Loucy (cell line): ENCODE results near the gene EPB41L1.

Experiments
- H2AFZ ChIP-seq: fragments of 200-600 bp; sonication (generic); 2 replicates; pipeline ENCODE4 v1.6.0; 2016; ENCODE audit warnings: antibody characterized with exemption, mild to moderate bottlenecking, low read length, moderate library complexity
- H3F3A ChIP-seq: fragments of 200-600 bp; 2 replicates; pipeline ENCODE4 v1.6.0; 2016; ENCODE audit warnings: antibody characterized with exemption, low read depth, mild to moderate bottlenecking
- H3K27me3 ChIP-seq: fragments of 200-600 bp; sonication (generic); 2 replicates; pipeline ENCODE4 v1.6.1; 2014; ENCODE audit warnings: low read length, mild to moderate bottlenecking; ENCODE audit not compliant: insufficient read depth, poor library complexity, severe bottlenecking
- H3K36me3 ChIP-seq: fragments of 200-600 bp; sonication (generic); 2 replicates; pipeline ENCODE4 v1.6.1; 2016; ENCODE audit warnings: low read length; ENCODE audit not compliant: insufficient read depth
- H3K4me1 ChIP-seq: fragments of 200-600 bp; sonication (generic); 2 replicates; pipeline ENCODE4 v1.5.1; 2014; ENCODE audit warnings: low read length, mild to moderate bottlenecking; ENCODE audit not compliant: insufficient read depth, poor library complexity, severe bottlenecking
- H3K4me2 ChIP-seq: fragments of 200-600 bp; sonication (generic); 2 replicates; pipeline ENCODE4 v1.6.0; 2014; ENCODE audit warnings: antibody characterized with exemption, low read length, low read depth, mild to moderate bottlenecking; ENCODE audit not compliant: poor library complexity, severe bottlenecking
- H3K4me3 ChIP-seq: fragments of 200-600 bp; sonication (generic); 2 replicates; pipeline ENCODE4 v1.5.1; 2014; ENCODE audit warnings: low read length, mild to moderate bottlenecking, mixed read lengths; ENCODE audit not compliant: poor library complexity, severe bottlenecking
- H3K79me2 ChIP-seq: fragments of 200-600 bp; sonication (generic); 2 replicates; pipeline ENCODE4 v1.6.1; 2014; ENCODE audit warnings: low read length; ENCODE audit not compliant: insufficient read depth
- H3K9ac ChIP-seq: fragments of 200-600 bp; sonication (generic); 2 replicates; pipeline ENCODE4 v1.6.0; 2014; ENCODE audit warnings: mild to moderate bottlenecking, low read depth, low read length, moderate library complexity; ENCODE audit not compliant: poor library complexity, severe bottlenecking
- H3K9me2 ChIP-seq: fragments of 200-600 bp; sonication (generic); replicated peaks from 2 replicates; pipeline ENCODE4 v1.6.1; 2016; ENCODE audit warnings: low read depth, low read length, mixed read lengths
- H3K9me3 ChIP-seq: fragments of 200-600 bp; sonication (generic); 2 replicates; pipeline ENCODE4 v1.6.1; 2014; ENCODE audit warnings: mild to moderate bottlenecking, antibody characterized with exemption, low read length, low read depth; ENCODE audit not compliant: insufficient read depth
- H4K20me1 ChIP-seq: fragments of 200-600 bp; sonication (generic); 2 replicates; pipeline ENCODE4 v1.6.0; 2014; ENCODE audit warnings: antibody characterized with exemption, low read length, mild to moderate bottlenecking; ENCODE audit not compliant: insufficient read depth, poor library complexity, severe bottlenecking
- CTCF ChIP-seq: fragments of 200-600 bp; sonication (generic); conservative IDR thresholded peaks from 2 replicates; pipeline ENCODE4 v1.5.1; 2014; ENCODE audit warnings: mild to moderate bottlenecking, antibody characterized with exemption, low read length
- EZH2phosphoT487 ChIP-seq: fragments of 200-600 bp; IDR thresholded peaks from 2 replicates; pipeline ENCODE4 v1.6.1; 2018; ENCODE audit warnings: antibody characterized with exemption, mild to moderate bottlenecking, moderate library complexity, borderline replicate concordance

The EPB41L1 gene

GRCh38 chr20:36206068-36206467 lies 51.5 kb downstream of the EPB41L1 start:
- Histone ChIP-seq H3K4me3 (no peak overlapping the region), H3K9me3 (no peaks in the 10 kb centered on the region)

GRCh38 chr20:36206641-36207040 lies 52.1 kb downstream of the EPB41L1 start:
- H3K9me2 ChIP-seq, result no peaks in the 10 kb centered on the region

More at GRCh38 chr20:36206068-36206467, 51.5 kb downstream of the EPB41L1 start:
- Histone ChIP-seq H3K9ac (no peak overlapping the region), H3K4me2 (no peak overlapping the region), H3K36me3 (no peaks in the 10 kb centered on the region), H4K20me1 (no peaks in the 10 kb centered on the region), H3K79me2 (no peaks in the 10 kb centered on the region), H3F3A (no peaks in the 10 kb centered on the region), H3K4me1 (no peaks in the 10 kb centered on the region), H3K27me3 (no peaks in the 10 kb centered on the region), H3K9me2 (no peaks in the 10 kb centered on the region), H2AFZ (no peak overlapping the region)
- no peak for TF ChIP-seq CTCF
- no peak for TF ChIP-seq EZH2phosphoT487

GRCh38 chr20:36207602-36208001 lies 53.1 kb downstream of the EPB41L1 start:
- Histone ChIP-seq H3F3A (no peaks in the 10 kb centered on the region), H3K4me3 (no peak overlapping the region), H3K27me3 (no peaks in the 10 kb centered on the region), H2AFZ (no peak overlapping the region), H3K9me2 (no peaks in the 10 kb centered on the region), H4K20me1 (no peaks in the 10 kb centered on the region), H3K9me3 (no peaks in the 10 kb centered on the region), H3K36me3 (no peaks in the 10 kb centered on the region), H3K79me2 (no peaks in the 10 kb centered on the region), H3K9ac (no peak overlapping the region), H3K4me1 (no peaks in the 10 kb centered on the region), H3K4me2 (no peak overlapping the region)
- TF ChIP-seq CTCF (no peak), EZH2phosphoT487 (no peak)

More at GRCh38 chr20:36206641-36207040, 52.1 kb downstream of the EPB41L1 start:
- H3K4me2 ChIP-seq, result no peak overlapping the region
- no peak overlapping the region for H2AFZ ChIP-seq
- H3K36me3 ChIP-seq, result no peaks in the 10 kb centered on the region
- H3K9me3 ChIP-seq, result no peaks in the 10 kb centered on the region
- no peak for TF ChIP-seq CTCF
- TF ChIP-seq EZH2phosphoT487, result no peak
- H3K27me3 ChIP-seq, result no peaks in the 10 kb centered on the region
- H3K79me2 ChIP-seq, result no peaks in the 10 kb centered on the region
- H3K9ac ChIP-seq, result no peak overlapping the region
- H3F3A ChIP-seq, result no peaks in the 10 kb centered on the region
- no peak overlapping the region for H3K4me3 ChIP-seq
- H3K4me1 ChIP-seq, result no peaks in the 10 kb centered on the region
- H4K20me1 ChIP-seq, result no peaks in the 10 kb centered on the region
